ENCODE measurements around the gene H2AZ1. TPM values are rescaled to one million over a fixed set of nuclear protein-coding genes. Genes with fewer than 3 reads are reported as not detected.

The H2AZ1 gene
- total RNA-seq, 1 donor from 2014 or later = 122 TPM

DNA sequence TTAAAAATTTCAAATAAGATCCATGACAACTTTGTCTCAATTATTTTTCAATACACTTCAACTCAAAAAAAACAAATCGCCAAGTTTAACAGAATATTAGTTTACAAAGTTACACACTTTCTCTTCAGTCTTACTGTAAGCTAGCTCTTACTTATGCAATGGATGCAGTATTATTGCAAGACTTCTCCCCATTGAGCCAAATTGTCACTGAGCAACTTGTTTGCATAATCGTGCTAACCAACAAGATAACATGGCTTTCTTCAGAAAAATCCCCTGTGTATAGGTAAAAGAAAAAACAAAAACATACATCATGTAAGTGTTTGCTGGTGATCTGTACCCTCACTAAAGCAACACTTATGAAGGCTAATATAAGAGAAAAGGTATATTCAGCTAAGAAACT, 22.5 kb downstream of the H2AZ1 start:
- no peaks in the 10 kb centered on the region for H3K27me3 Mint-ChIP-seq
- CTCF ChIA-PET = no interaction called here
- intact Hi-C loops (cut with micrococcal nuclease) = no loop called here
- H3K4me1 Mint-ChIP-seq = peaks cover 8% of the 10 kb centered on the region
- no peak overlapping the region for H3K27ac Mint-ChIP-seq
- ATAC-seq (ENCODE audit: low read depth) (no peak), DNase-seq (no peak)
- peaks cover 61% of the 10 kb centered on the region for H3K36me3 Mint-ChIP-seq (ENCODE audit: low read depth)
- TF ChIP-seq, protein P1, sequence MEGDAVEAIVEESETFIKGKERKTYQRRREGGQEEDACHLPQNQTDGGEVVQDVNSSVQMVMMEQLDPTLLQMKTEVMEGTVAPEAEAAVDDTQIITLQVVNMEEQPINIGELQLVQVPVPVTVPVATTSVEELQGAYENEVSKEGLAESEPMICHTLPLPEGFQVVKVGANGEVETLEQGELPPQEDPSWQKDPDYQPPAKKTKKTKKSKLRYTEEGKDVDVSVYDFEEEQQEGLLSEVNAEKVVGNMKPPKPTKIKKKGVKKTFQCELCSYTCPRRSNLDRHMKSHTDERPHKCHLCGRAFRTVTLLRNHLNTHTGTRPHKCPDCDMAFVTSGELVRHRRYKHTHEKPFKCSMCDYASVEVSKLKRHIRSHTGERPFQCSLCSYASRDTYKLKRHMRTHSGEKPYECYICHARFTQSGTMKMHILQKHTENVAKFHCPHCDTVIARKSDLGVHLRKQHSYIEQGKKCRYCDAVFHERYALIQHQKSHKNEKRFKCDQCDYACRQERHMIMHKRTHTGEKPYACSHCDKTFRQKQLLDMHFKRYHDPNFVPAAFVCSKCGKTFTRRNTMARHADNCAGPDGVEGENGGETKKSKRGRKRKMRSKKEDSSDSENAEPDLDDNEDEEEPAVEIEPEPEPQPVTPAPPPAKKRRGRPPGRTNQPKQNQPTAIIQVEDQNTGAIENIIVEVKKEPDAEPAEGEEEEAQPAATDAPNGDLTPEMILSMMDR (IDR thresholded peaks at IDR 0.05) = no peak
- no peaks in the 10 kb centered on the region for H3K9me3 Mint-ChIP-seq
- H3K4me3 Mint-ChIP-seq = no peak overlapping the region
- POLR2A ChIA-PET = interaction anchor here (1.2 kb wide), 1 partner anchor 19 kb away, joined by 3 read pairs; the partner anchor contains the start of gene DNAJB14

- TF ChIP-seq, protein P1 (IDR thresholded peaks at IDR 0.05) = no peak
- Mint-ChIP-seq H3K4me1 (no peaks in the 10 kb centered on the region), H3K4me3 (no peak overlapping the region), H3K27me3 (no peaks in the 10 kb centered on the region), H3K9me3 (peaks cover 7% of the 10 kb centered on the region), H3K36me3 (ENCODE audit: low read depth) (peaks cover 61% of the 10 kb centered on the region), H3K27ac (no peak overlapping the region)
- CTCF ChIA-PET = no interaction called here
- intact Hi-C loops (cut with micrococcal nuclease) = no loop called here
- POLR2A ChIA-PET = interaction anchor here (1.3 kb wide), 1 partner anchor 28 kb away, joined by 4 read pairs; no protein-coding TSS in a partner anchor
- ATAC-seq (ENCODE audit: low read depth) (no peak), DNase-seq (no peak)
These were observed 28.9 kb downstream of the H2AZ1 start for GRCh38 chr4:99921174-99921573.

GRCh38 chr4:99918656-99919055, 31.4 kb downstream of the H2AZ1 start:
- H3K36me3 Mint-ChIP-seq (ENCODE audit: low read depth) = peaks cover 64% of the 10 kb centered on the region

GRCh38 chr4:99917575-99917974, 32.5 kb downstream of the H2AZ1 start:
- H3K27me3 Mint-ChIP-seq = no peaks in the 10 kb centered on the region
- H3K36me3 Mint-ChIP-seq (ENCODE audit: low read depth) = peaks cover 68% of the 10 kb centered on the region
- H3K4me1 Mint-ChIP-seq = no peaks in the 10 kb centered on the region
- ChIA-PET POLR2A (no interaction called here), CTCF (no interaction called here)
- TF ChIP-seq, protein P1 (IDR thresholded peaks at IDR 0.05) = no peak
- no peak overlapping the region for H3K27ac Mint-ChIP-seq
- intact Hi-C loops (cut with micrococcal nuclease) = no loop called here
- H3K9me3 Mint-ChIP-seq = peaks cover 7% of the 10 kb centered on the region
- ATAC-seq (ENCODE audit: low read depth) (no peak), DNase-seq (no peak)
- no peak overlapping the region for H3K4me3 Mint-ChIP-seq

More at GRCh38 chr4:99918656-99919055, 31.4 kb downstream of the H2AZ1 start:
- Mint-ChIP-seq H3K9me3 (peaks cover 7% of the 10 kb centered on the region), H3K27ac (no peak overlapping the region), H3K4me3 (no peak overlapping the region), H3K4me1 (no peaks in the 10 kb centered on the region), H3K27me3 (no peaks in the 10 kb centered on the region)
- ChIA-PET CTCF (no interaction called here), POLR2A (no interaction called here)
- DNase-seq (no peak), ATAC-seq (ENCODE audit: low read depth) (no peak)
- intact Hi-C loops (cut with micrococcal nuclease) = no loop called here
- TF ChIP-seq, protein P1 (IDR thresholded peaks at IDR 0.05) = no peak

GRCh38 chr4:99915449-99915848, 34.6 kb downstream of the H2AZ1 start:
- ATAC-seq (ENCODE audit: low read depth) = no peak
- ChIA-PET POLR2A (no interaction called here), CTCF (no interaction called here)
- intact Hi-C loops (cut with micrococcal nuclease) = no loop called here
- peaks cover 69% of the 10 kb centered on the region for H3K36me3 Mint-ChIP-seq (ENCODE audit: low read depth)
- H3K27ac Mint-ChIP-seq = no peak overlapping the region
- no peaks in the 10 kb centered on the region for H3K27me3 Mint-ChIP-seq
- peaks cover 7% of the 10 kb centered on the region for H3K9me3 Mint-ChIP-seq
- no peaks in the 10 kb centered on the region for H3K4me1 Mint-ChIP-seq
- no peak for DNase-seq
- TF ChIP-seq, protein P1 (IDR thresholded peaks at IDR 0.05) = no peak
- no peak overlapping the region for H3K4me3 Mint-ChIP-seq

Other genes starting within 250 kb of the H2AZ1 start
- 137 and 144 TPM in 2 replicates for gene DAPP1, start 133.4 kb downstream of the H2AZ1 start, total RNA-seq
- gene LAMTOR3, start 55.8 kb downstream of the H2AZ1 start, total RNA-seq = 21.9 and 23.8 TPM in 2 replicates
- 44.7 and 48.8 TPM in 2 replicates for gene DNAJB14, start 3.7 kb downstream of the H2AZ1 start, total RNA-seq
- not detected in 2 replicates for gene DDIT4L, start 240.2 kb upstream of the H2AZ1 start, total RNA-seq